A549 (cell line): ENCODE measurements around the gene STARD13. TPM values are rescaled to one million over a fixed set of nuclear protein-coding genes. Genes with fewer than 3 reads are reported as not detected.
A peak's percentile ranks its signal among the peaks of the same experiment; 100 is the strongest.

Experiments
- ATAC-seq, 2 experiments: fragments of 200-7000 bp in 1 of 2; fragments of >200 bp in 1 of 2; cut with Nextera tagmentation in 1 of 2; cut with Tn5 transposase in 1 of 2; 3 replicates each; pipeline versions ENCODE4 v1.8.0 to v1.9.1; 2018 to 2020; ENCODE audit warnings: mild to moderate bottlenecking in 1 of 2, moderate library complexity in 1 of 2
- CTCF ChIA-PET: fragments of 300-600 bp; sonication (Branson Sonifier 250); formaldehyde crosslinking; extraction: SDS; loops from one replicate; lab custom pipeline; 2021; ENCODE audit warnings: antibody characterized with exemption, inconsistent platforms; lab: Yijun Ruan, JAX
- POLR2A ChIA-PET: fragments of 350-600 bp; formaldehyde crosslinking; extraction: SDS; loops from one replicate; lab custom pipeline; 2021; ENCODE audit warnings: antibody characterized with exemption, inconsistent platforms; lab: Yijun Ruan, JAX
- DNase-seq, 2 experiments: peaks; one replicate each; pipeline versions ENCODE4 v3.0.0 to v3.0.0-alpha.2; 2011 to 2016; ENCODE audit warnings: low read depth in 1 of 2, low spot score in 1 of 2
- FAIRE-seq: peaks from 2 replicates; lab custom pipeline; 2011; peaks lifted over from hg19 to GRCh38; lab: Jason Lieb, UNC
- H3K27ac ChIP-seq, 2 experiments: fragments of >200 bp; sonication (Bioruptor Twin); formaldehyde crosslinking; 3 replicates each; pipeline ENCODE4 v1.5.1; 2016 to 2017
- H3K4me1 ChIP-seq: fragments of >200 bp; sonication (Bioruptor Twin); formaldehyde crosslinking; 3 replicates; pipeline ENCODE4 v1.6.1; 2016
- H3K4me2 ChIP-seq: fragments of >200 bp; sonication (Bioruptor Twin); formaldehyde crosslinking; 3 replicates; pipeline ENCODE4 v1.6.1; 2016
- H3K4me3 ChIP-seq: fragments of >200 bp; sonication (Bioruptor Twin); formaldehyde crosslinking; 3 replicates; pipeline ENCODE4 v1.5.1; 2016
- H3K9me3 ChIP-seq: fragments of >200 bp; sonication (Bioruptor Twin); formaldehyde crosslinking; 3 replicates; pipeline ENCODE4 v1.6.1; 2016
- CEBPB ChIP-seq, 2 experiments: fragments of >200 bp in 1 of 2; sonication (Bioruptor Twin) in 1 of 2; formaldehyde crosslinking in 1 of 2; IDR thresholded peaks; 2 replicates each; pipeline ENCODE4 v1.6.1; 2012 to 2016
- CHD2 ChIP-seq: fragments of 150-350 bp; IDR thresholded peaks from 2 replicates; pipeline ENCODE4 v1.6.1; 2014; ENCODE audit warnings: low read length; ENCODE audit not compliant: partially characterized antibody
- FOXS1 ChIP-seq: fragments of 250-450 bp; sonication (Bioruptor Pico); IDR thresholded peaks from 2 replicates; pipeline ENCODE4 v1.5.0; 2020; ENCODE audit warnings: mild to moderate bottlenecking, moderate library complexity
- GATA3 ChIP-seq: IDR thresholded peaks from 2 replicates; pipeline ENCODE4 v1.6.1; 2012; ENCODE audit warnings: borderline replicate concordance
- HDAC2 ChIP-seq: fragments of 200-600 bp; sonication (generic); IDR thresholded peaks from 2 replicates; pipeline ENCODE4 v1.6.1; 2016
- HEYL ChIP-seq: fragments of 250-450 bp; sonication (Bioruptor Pico); IDR thresholded peaks from 2 replicates; pipeline ENCODE4 v1.8.0; 2021; ENCODE audit warnings: mild to moderate bottlenecking, moderate library complexity
- HOXA7 ChIP-seq: fragments of 250-450 bp; sonication (Bioruptor Pico); IDR thresholded peaks from 2 replicates; pipeline ENCODE4 v1.5.0; 2020; ENCODE audit warnings: mild to moderate bottlenecking, moderate library complexity
- JUN ChIP-seq, 2 experiments: fragments of >200 bp; sonication (Bioruptor Twin); formaldehyde crosslinking; IDR thresholded peaks; 2 replicates in 1 of 2; 3 replicates in 1 of 2; pipeline ENCODE4 v1.6.1; 2016 to 2017
- JUNB ChIP-seq: fragments of >200 bp; sonication (Bioruptor Twin); formaldehyde crosslinking; IDR thresholded peaks from 2 replicates; pipeline ENCODE4 v1.6.1; 2016
- KDM1A ChIP-seq: fragments of 200-600 bp; sonication (generic); IDR thresholded peaks from 2 replicates; pipeline ENCODE4 v1.6.1; 2016; ENCODE audit warnings: low read depth, mild to moderate bottlenecking
- MAX ChIP-seq: IDR thresholded peaks from 2 replicates; pipeline ENCODE4 v1.6.1; 2012
- MYC ChIP-seq: IDR thresholded peaks from 2 replicates; pipeline ENCODE4 v1.6.1; 2012; ENCODE audit warnings: mild to moderate bottlenecking, inconsistent platforms, low read length, improper control_type of control experiment, borderline replicate concordance
- NR3C1 ChIP-seq: fragments of >200 bp; sonication (Bioruptor Twin); formaldehyde crosslinking; IDR thresholded peaks from 3 replicates; pipeline ENCODE4 v1.6.1; 2017
- RAD21 ChIP-seq, 2 experiments: fragments of >200 bp in 1 of 2; sonication (Bioruptor Twin) in 1 of 2; formaldehyde crosslinking in 1 of 2; IDR thresholded peaks in 1 of 2; conservative IDR thresholded peaks in 1 of 2; 2 replicates in 1 of 2; 3 replicates in 1 of 2; pipeline ENCODE4 v1.6.1; 2012 to 2018; ENCODE audit warnings: inconsistent platforms in 1 of 2
- RFX5 ChIP-seq: fragments of 450-650 bp; IDR thresholded peaks from 2 replicates; pipeline ENCODE4 v1.7.1; 2014; ENCODE audit warnings: antibody characterized with exemption, mild to moderate bottlenecking, moderate library complexity
- SMC3 ChIP-seq: fragments of >200 bp; sonication (Bioruptor Twin); formaldehyde crosslinking; IDR thresholded peaks from 3 replicates; pipeline ENCODE4 v1.6.1; 2018; ENCODE audit warnings: inconsistent platforms
- TFCP2L1 ChIP-seq: fragments of 250-450 bp; sonication (Bioruptor Pico); IDR thresholded peaks from 2 replicates; pipeline ENCODE4 v1.5.0; 2021; ENCODE audit warnings: mild to moderate bottlenecking
- TP53 ChIP-seq: fragments of 250-450 bp; sonication (Bioruptor Pico); IDR thresholded peaks from 2 replicates; pipeline ENCODE4 v1.5.0; 2021; ENCODE audit warnings: mild to moderate bottlenecking, moderate library complexity
- USF2 ChIP-seq: fragments of 450-650 bp; IDR thresholded peaks from 2 replicates; pipeline ENCODE4 v1.6.1; 2014; ENCODE audit warnings: antibody characterized with exemption
- ZC3H11A ChIP-seq: fragments of 450-650 bp; IDR thresholded peaks from 2 replicates; pipeline ENCODE4 v1.6.1; 2014; ENCODE audit warnings: antibody characterized with exemption, mild to moderate bottlenecking
- WGBS: methylation state at CpG from one replicate; pipeline ENCODE4 v1.1.6; 2017; ENCODE audit errors: missing lambda C conversion rate; 5-methylcytosine and 5-hydroxymethylcytosine counted together
- polyA plus RNA-seq, 4 experiments: library from polyadenylated mRNA; depleted of rRNA in 3 of 4; stranded (reverse); fragments of >200 nt; fragmentation: RNase III in 1 of 4; extraction: RNeasy Plus Mini Kit Qiagen cat#74134 plus additional on column Dnase treatment in 1 of 4; gene quantifications; 2 replicates in 3 of 4; 3 replicates in 1 of 4; pipeline ENCODE4 v1.2.3, GENCODE V29; 2011 to 2017
- TF ChIP-seq, protein P1 (sequence below): fragments of >200 bp; sonication (Bioruptor Twin); formaldehyde crosslinking; IDR thresholded peaks from 2 replicates; pipeline ENCODE4 v1.6.1; 2016
- TF ChIP-seq, protein P2 (sequence below): IDR thresholded peaks from 2 replicates; pipeline ENCODE4 v1.6.1; 2012; ENCODE audit warnings: low read depth, borderline replicate concordance
- TF ChIP-seq, protein P3 (sequence below): IDR thresholded peaks from 2 replicates; pipeline ENCODE4 v1.6.1; 2012
- TF ChIP-seq, protein P4 (sequence below): fragments of >200 bp; sonication (Bioruptor Twin); formaldehyde crosslinking; IDR thresholded peaks from 3 replicates; pipeline ENCODE4 v1.6.1; 2016

STARD13 gene
- polyA plus RNA-seq, 2 of the 4 experiments (the other 2 are of a cell fraction) = 2.4 to 2.8 TPM

- no peaks in the 10 kb centered on the region for H3K9me3 ChIP-seq
- H3K4me3 ChIP-seq = no peak overlapping the region
- DNase-seq = no peak
- POLR2A ChIA-PET = no interaction called here
- CTCF ChIA-PET = interaction anchor here (0.7 to 1.5 kb wide), 3 partner anchors 10 to 613 kb away, joined by 3 to 5 read pairs (median 3); no protein-coding TSS in a partner anchor
- FAIRE-seq = no peak
- no peak for TF ChIP-seq HEYL (CRISPR knock-in tag)
- TF ChIP-seq MYC = no peak
- TF ChIP-seq MAX = no peak
- TF ChIP-seq KDM1A = no peak
- TF ChIP-seq, protein P1, sequence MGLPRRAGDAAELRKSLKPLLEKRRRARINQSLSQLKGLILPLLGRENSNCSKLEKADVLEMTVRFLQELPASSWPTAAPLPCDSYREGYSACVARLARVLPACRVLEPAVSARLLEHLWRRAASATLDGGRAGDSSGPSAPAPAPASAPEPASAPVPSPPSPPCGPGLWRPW = no peak
- TF ChIP-seq, protein P2, sequence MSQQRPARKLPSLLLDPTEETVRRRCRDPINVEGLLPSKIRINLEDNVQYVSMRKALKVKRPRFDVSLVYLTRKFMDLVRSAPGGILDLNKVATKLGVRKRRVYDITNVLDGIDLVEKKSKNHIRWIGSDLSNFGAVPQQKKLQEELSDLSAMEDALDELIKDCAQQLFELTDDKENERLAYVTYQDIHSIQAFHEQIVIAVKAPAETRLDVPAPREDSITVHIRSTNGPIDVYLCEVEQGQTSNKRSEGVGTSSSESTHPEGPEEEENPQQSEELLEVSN = no peak
- TF ChIP-seq SMC3 = no peak
- no peak for TF ChIP-seq GATA3
- TF ChIP-seq, all 56 proteins: peak for 0
- H3K27ac ChIP-seq = no peak overlapping the region
- no peak for ATAC-seq
- H3K4me1 ChIP-seq = no peaks in the 10 kb centered on the region
- 93% methylated on average over 9 of the region's 14 CpGs for WGBS
- H3K4me2 ChIP-seq = no peak overlapping the region
These were observed 174.7 kb downstream of the STARD13 start for GRCh38 chr13:33110713-33111413.

DNA sequence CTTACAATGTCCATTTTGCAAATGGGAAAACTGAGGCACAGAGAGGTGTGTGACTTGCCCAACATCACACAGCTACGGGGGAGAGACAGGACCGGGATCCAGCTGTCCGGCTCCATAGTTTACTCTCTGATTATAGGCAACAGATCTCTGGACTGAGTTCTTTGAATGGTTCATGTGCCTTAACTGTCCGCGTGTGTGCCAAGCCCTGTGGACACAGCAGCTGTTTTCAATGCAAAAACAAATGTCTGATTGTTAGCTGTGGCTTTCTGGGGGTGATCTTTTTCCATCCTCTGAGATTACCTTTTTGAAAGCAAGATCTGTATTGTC lies 175.2 kb downstream of the STARD13 start:
- CTCF ChIA-PET = interaction anchor here (0.7 to 0.8 kb wide), 2 partner anchors 13 to 613 kb away, joined by 3 read pairs; no protein-coding TSS in a partner anchor
- DNase-seq = no peak
- TF ChIP-seq TFCP2L1 (CRISPR knock-in tag) = no peak
- TF ChIP-seq RAD21 (conservative IDR thresholded peaks at IDR 0.05 in 1 of 2, IDR thresholded peaks at IDR 0.05 in 1 of 2) = no peak
- TF ChIP-seq ZC3H11A = no peak
- TF ChIP-seq, protein P2 = no peak
- TF ChIP-seq HDAC2 = no peak
- TF ChIP-seq, all 56 proteins: peak for 0
- POLR2A ChIA-PET = no interaction called here
- Histone ChIP-seq H3K9me3 (no peaks in the 10 kb centered on the region), H3K4me3 (no peak overlapping the region), H3K27ac (no peak overlapping the region), H3K4me1 (no peaks in the 10 kb centered on the region), H3K4me2 (no peak overlapping the region)
- FAIRE-seq = no peak
- ATAC-seq = no peak
- WGBS = 87% methylated on average over 5 of the region's 5 CpGs

DNA sequence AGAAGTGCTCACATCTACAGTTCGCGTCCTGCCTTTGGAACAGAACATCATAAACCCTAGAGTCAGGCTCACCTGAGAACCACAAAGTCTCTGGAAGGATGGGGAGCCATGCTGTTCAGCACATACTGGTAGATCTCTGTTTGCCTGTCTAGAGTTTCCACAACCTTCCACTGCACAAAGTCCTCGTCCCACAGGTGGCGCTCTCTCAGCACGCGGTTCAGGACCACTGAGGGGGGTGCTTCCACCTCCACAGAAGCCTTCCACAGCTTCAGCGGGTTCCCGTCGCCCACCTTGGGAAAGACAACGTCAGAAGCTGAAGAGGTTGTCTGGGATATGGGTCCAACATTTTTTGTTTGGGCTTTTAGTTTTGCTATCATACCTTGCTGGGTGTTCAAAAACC lies 175.8 kb downstream of the STARD13 start:
- Histone ChIP-seq H3K4me1 (no peaks in the 10 kb centered on the region), H3K27ac (no peak overlapping the region), H3K4me2 (no peak overlapping the region), H3K4me3 (no peak overlapping the region), H3K9me3 (no peaks in the 10 kb centered on the region)
- DNase-seq (peak in 1 of 2 experiments; percentile 15), FAIRE-seq (no peak), ATAC-seq (peak in 1 of 2 experiments; percentile 47; a peak in 1 of 6 replicates)
- TF ChIP-seq RAD21 (conservative IDR thresholded peaks at IDR 0.05 in 1 of 2, IDR thresholded peaks at IDR 0.05 in 1 of 2) = peak in 1 of 2 experiments; percentile 35; a peak in 2 of 5 replicates
- TF ChIP-seq USF2 = no peak
- 86% methylated on average over 6 of the region's 10 CpGs for WGBS
- ChIA-PET POLR2A (no interaction called here), CTCF (interaction anchor here (0.7 to 0.8 kb wide), 3 partner anchors 14 to 614 kb away, joined by 3 read pairs; no protein-coding TSS in a partner anchor)

GRCh38 chr13:33109271-33109697 lies 176.3 kb downstream of the STARD13 start:
- ATAC-seq (no peak), DNase-seq (no peak), FAIRE-seq (no peak)
- H3K4me1 ChIP-seq = no peaks in the 10 kb centered on the region
- 86% methylated on average over 2 of the region's 2 CpGs for WGBS
- H3K27ac ChIP-seq = no peak overlapping the region
- POLR2A ChIA-PET = no interaction called here
- no peak overlapping the region for H3K4me2 ChIP-seq
- H3K9me3 ChIP-seq = no peaks in the 10 kb centered on the region
- H3K4me3 ChIP-seq = no peak overlapping the region
- CTCF ChIA-PET = interaction anchor here (0.8 kb wide), 1 partner anchor 14 kb away, joined by 3 read pairs; no protein-coding TSS in a partner anchor
- TF ChIP-seq TP53 (no peak), CEBPB (IDR thresholded peaks at IDR 0.05) (no peak), GATA3 (no peak), JUN (IDR thresholded peaks at IDR 0.05) (no peak), HOXA7 (CRISPR knock-in tag) (no peak), MYC (no peak), TFCP2L1 (CRISPR knock-in tag) (no peak), NR3C1 (no peak), JUNB (no peak), CHD2 (no peak), MAX (no peak), FOXS1 (CRISPR knock-in tag) (no peak), RFX5 (no peak)
- TF ChIP-seq, protein P3, sequence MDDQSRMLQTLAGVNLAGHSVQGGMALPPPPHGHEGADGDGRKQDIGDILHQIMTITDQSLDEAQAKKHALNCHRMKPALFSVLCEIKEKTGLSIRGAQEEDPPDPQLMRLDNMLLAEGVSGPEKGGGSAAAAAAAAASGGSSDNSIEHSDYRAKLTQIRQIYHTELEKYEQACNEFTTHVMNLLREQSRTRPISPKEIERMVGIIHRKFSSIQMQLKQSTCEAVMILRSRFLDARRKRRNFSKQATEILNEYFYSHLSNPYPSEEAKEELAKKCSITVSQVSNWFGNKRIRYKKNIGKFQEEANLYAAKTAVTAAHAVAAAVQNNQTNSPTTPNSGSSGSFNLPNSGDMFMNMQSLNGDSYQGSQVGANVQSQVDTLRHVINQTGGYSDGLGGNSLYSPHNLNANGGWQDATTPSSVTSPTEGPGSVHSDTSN = no peak
- TF ChIP-seq, protein P4, sequence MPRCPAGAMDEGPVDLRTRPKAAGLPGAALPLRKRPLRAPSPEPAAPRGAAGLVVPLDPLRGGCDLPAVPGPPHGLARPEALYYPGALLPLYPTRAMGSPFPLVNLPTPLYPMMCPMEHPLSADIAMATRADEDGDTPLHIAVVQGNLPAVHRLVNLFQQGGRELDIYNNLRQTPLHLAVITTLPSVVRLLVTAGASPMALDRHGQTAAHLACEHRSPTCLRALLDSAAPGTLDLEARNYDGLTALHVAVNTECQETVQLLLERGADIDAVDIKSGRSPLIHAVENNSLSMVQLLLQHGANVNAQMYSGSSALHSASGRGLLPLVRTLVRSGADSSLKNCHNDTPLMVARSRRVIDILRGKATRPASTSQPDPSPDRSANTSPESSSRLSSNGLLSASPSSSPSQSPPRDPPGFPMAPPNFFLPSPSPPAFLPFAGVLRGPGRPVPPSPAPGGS = no peak
